ENCODE measurements around the gene JAKMIP1.
"Not testable (repeated sequence)": the region's sequence is repeated elsewhere in the genome, so short reads cannot be mapped to it uniquely, and the experiment has no call there.

JAKMIP1 gene

DNA sequence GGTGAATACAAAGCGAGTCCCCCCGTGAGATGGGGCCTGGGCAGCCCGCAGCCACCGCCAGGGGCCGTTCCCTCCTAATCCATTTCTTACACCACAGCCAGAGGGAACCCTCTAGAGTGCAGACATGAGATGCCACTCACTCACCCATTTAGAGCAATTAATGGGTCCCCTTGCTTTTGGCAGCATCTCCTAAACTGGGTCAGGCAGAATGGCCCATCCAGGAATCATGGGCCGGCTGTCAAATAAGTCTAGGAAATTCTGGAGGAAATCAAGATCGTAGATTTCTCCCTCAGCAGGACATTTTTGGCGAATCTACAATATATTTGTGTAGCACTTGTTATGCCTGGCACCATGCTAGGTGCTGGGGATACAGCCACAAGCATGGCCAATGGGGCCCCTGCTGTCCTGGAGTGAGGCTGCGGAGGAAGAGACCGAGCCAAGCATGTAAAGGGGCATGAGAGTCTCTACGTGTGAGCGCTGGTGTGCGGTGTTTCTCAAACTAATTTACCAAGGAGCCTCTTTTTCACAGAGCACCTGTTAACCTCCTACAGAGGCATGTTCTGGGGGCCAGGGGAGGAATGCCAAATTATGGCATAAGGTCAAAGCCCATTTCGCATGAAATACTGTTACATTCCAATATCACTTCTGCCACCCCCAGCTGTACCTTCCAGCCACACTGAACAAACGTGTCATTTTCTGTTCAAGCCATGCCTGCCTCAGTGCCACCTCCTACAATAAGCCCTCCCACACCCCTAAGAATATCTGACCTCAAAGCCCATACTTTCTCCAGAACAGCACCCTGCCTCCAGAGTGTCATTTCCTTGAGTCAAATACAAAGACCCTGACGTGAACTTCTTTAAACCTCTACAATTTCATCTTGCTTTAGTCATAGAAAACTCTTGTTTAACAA, 28.1 kb upstream of the JAKMIP1 start:
- DNase-seq, result no peak

DNA sequence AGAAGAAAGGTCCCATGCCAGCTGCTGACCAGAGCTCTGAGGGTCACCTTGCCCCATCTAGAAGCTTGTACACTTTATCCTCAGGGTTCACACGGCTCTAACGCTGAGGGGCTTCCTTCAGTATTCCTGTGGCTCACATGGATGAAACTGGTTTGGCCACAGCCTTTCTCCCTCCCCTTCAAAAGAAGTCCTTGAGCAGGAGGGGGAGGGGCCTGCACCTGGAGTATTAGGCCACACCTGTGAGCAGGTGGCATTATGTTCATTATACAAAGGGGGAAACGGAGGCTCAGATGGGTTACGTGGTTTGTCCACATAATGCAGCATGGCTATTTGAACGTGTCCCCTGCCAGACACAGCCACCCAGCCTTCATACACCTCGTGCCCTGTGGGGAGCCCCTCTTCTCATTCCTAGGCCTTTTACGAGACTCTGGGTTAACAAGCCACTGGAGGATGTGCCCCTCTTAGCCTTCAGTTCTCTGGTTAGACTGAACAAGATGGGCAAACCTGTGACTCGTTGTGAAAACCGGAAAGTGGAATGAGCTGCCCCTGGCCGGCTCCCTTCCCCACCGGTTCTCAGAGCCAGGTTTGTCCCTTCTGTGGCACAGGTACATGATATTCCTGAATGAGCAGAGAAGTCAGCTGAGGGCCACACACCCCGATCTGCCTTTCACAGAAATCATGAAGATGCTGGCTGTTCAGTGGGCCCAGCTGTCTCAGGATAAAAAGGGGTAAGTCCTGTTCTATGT, 27.2 kb upstream of the JAKMIP1 start:
- no peak for DNase-seq

DNA sequence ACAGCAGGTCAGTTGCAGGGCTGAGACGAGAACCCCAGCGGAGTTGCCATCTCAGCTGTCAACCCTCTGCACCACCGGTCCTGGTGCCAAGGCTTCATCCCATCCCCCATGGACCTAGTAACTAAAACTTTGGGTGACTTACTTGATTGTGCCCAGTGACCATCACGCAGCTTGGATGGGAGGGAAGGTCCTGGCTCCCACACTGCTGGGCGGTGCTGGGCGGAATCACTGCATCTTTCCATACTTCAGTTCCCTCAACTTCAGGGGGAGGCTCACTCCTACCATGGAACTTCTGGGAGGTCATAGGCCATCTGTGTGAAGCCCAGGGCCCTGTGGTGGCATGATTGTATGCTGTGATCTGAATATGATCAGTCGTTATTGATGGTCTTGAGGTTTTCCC, 26.2 kb upstream of the JAKMIP1 start:
- DNase-seq, result no peak

DNA sequence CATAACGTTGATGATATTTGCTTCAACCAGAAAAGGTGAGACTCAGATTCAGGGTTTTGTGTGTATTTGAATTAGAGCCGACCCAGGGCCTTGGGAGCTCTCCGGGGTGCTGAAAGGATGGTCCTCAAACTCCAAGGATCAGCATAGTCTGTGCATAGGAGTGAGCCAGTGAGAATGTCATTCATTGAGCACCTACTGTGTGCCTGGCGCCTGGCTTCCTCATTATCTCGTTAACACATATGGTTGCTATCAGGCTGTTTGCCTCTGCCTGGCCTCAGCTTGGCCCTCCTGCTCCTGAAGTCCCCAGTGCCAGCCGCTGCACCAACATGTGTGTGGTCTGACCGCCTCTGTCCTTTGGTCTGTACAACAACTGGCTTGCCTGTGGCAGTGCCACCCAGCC, 25.1 kb upstream of the JAKMIP1 start:
- DNase-seq, result no peak

DNA sequence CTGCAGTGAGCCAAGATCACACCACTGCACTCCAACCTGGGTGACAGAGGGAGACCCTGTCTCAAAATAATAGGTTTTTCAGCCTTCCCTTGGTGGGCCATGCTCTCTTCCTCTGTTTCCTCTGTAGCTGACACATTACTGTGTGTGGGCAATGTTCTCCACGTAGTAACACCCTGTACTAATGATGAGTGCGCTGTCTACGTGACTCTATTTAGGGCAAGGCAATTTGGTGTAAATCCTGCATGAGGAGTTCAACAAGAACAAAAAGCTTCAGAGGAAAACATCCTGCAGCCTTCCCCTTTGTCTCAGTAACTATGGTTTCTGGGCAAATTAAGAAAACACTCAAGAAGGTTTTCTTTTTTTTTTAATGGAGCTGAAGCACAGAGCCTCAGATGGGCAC, 24.4 kb upstream of the JAKMIP1 start:
- DNase-seq, result no peak

DNA sequence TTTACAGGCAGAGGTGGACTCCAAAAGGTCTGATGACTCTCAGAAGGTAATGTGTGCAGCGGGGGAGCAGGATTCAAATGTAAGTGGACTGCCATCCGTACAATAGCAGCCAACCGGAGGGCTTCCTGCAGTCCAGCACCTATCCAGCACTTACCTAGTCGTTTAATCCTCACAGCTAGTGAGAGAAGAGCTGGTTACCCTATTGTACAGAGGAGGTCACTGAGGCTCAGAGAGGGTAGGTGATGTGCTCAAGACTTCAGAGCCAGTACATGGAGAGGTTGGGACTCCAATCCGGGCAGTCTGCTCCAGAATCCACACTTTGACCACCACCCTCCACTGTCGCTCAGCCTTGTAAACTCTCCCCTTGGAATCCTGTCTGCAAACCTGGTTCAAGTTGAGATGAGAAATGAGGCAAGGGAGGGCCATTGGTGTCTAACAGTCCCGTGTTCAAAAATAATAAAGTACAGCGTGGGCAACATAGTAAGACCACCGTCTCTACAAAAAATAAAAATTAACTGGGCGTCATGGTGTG, 22.5 kb upstream of the JAKMIP1 start:
- DNase-seq, result no peak

DNA sequence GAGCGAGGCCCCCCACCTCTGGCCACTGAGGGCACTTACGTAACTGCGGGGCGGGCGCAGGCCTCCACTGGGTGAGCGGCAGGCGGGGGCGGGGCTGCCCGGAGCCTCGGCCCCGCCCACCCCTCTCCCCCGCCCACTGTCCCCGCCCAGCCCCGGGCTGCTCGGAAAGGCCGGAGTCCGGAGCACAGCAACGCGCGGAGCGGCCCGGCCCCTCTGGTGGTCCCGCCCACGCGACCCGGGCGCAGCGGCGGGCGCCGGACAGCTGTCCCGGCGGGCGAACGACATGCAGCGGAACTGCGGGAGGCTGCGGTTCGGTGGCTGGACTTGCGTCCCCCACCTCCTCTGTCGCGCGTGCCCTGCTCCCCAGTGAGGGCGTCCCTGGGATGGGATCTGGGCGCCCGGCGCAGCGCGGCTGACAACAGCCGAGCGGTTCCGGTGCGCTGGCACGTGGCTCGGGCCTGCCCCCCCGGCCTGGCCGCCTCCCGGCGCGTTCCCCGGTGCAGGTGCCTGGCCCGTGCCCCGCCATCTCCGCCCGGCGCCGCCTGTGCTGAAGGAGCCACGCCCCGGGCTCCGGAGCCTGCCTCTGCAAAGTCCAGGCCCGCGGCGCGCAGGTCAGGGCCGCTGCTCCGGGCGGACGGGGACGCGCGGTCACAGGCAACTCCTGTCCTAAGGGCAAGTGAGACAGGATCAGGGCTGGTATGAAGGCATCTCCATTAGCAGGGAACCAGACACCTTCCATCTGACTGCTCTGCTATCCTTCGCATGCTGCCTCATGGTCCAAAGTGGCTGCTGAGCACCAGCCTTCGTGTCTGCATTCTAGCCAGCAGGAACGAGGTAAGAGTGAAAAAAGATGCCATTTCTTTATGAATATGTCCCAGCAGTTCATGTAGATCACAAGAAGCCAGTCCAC, 21.8 kb upstream of the JAKMIP1 start:
- DNase-seq, result no peak

DNA sequence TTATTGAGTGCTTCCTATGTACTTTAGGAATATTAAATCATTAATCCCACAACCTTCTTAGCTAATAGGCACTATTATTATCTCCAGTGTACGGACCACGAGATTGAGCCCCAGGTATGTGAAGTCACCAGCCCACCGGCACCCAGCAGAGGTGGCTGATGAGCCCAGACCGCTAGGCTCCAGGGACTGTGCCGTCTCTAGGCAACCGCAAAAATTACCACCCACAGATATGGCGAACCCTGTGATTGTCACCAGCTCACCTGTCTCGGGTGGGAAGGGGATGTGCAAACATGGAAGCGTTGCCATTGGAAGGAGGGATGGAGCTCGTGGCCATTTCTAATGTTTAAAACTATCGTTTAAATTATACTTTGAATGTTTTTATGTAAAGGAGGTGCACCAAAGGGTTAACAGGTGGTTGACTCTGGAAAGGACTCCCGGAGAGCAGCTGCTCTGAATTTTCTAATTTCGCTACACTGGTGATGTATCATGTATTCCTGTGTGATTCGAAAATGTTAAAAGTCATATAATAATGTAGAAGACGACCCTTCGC, 21.0 kb upstream of the JAKMIP1 start:
- no peak for DNase-seq

DNA sequence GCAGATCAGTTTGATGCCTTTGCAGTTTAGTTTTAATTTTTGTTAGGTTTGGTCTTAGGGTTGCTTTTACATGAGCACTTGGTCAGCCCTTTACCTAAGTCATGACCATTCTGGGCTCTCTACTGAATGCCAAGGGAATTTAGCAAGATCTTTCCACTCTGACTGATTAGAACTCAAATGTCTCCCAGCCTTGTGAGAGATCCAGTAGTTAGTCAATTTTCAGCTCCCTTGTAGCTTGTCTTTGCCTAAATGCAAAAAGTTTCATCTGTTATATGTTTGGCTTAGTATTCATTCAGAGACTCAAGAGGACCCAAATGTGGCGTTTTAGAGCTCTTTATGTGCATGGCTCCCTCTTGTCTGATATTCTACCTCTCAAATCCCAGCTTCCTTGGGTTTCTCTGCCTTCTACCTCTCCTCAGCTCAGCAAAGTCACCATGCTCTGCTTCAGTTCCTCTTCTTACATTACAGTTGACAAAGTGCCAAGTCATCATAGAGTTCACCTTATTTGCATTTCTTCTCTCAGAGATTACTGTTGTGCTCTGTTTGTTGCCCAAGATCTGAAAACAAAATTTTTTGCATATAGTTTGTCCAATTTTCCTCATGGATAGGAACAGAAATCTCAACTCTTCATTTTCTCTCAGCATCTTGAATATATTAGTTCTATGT, 17.5 kb upstream of the JAKMIP1 start:
- DNase-seq, result no peak

DNA sequence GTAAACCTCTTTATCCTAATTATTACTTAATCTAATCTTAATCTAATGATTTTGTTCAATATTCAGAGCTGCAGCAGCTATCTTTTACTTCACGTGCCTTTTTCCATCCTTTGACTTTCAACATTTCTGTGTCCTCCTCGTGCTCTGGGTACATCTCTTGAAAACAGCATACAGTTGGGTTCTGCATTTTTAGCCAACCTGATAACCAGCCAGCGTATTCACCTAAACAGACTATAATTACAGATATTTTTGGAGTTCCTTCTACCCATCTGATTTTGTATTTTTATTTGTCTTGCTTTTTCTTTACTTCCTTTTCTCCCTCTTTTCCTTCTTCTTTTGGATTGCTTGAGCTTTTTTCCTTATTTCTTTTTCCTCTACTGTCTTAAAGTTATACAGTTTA, 16.2 kb upstream of the JAKMIP1 start:
- DNase-seq, result no peak

DNA sequence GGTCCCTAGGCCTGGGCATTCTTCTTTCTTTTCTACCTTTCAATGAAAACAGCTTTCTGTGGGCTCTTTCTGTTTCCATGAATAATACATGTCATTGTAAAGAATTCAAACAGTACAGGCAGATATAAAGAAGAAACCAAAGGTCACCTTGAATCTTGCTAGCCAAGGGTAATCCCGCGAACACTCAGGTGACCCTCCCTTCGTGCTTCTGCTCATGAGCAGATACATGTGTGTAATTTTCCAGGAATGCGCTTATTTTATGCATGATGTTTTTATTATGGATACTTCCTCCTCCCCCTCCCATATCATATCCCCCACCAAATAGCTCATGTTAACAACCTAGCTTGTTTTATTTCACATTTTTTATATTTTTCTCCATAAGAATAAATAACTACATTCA, 9.6 kb upstream of the JAKMIP1 start:
- no peak for DNase-seq

DNA sequence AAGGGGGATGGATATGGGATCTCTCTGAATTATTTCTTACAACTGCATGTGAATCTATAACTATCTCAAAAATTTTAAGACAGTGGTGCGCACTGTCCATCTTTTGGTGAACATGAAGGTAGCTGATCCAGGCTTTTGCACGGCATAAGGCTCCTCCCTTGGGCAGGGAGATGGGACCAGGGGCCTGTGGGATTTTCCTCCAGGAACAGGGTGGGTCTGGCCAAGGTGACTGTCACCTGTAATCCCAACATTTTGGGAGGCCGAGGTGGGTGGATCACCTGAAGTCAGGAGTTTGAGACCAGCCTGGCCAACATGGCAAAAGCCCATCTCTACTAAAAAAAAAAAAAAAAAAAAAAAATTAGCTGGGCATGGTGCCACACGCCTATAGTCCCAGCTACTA, 8.9 kb upstream of the JAKMIP1 start:
- not testable (repeated sequence) for DNase-seq

DNA sequence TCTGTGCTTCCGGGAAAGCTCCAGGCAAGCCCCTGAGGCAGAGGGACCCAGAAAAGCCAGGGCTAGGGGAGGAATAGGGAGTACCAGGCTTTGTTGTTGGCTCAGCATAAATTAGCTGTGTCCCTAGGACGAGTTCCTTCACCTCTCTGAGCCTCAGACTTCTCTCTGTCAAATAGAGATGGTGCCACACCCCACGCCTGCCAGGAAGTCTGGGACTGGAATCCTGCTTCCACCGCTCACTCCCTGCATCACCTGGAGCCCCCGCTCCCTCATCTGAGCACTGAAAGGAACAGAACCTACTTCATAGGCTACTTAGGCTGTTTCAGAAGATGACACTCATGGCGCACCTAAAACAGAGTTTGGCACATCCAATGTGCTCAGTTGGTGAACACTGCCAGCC, 8.1 kb upstream of the JAKMIP1 start:
- DNase-seq, result no peak

DNA sequence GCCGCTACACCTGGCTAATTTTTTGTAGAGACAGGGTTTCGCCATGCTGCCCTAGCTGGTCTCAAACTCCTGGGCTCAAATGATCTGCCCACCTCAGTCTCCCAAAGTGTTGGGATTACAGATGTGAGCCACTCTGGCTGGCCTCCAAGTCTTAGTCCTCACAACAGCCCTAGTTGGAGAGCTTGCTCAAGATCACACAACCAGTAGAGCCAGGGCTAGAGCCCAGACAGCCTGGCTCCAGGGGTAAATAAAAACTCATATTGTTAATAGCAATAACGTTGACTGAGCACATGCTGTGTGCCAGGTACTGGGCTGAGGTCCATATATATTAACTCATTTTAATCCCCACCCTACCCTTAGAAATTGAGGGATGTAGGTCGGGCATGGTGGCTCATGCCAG, 7.3 kb upstream of the JAKMIP1 start:
- no peak for DNase-seq

DNA sequence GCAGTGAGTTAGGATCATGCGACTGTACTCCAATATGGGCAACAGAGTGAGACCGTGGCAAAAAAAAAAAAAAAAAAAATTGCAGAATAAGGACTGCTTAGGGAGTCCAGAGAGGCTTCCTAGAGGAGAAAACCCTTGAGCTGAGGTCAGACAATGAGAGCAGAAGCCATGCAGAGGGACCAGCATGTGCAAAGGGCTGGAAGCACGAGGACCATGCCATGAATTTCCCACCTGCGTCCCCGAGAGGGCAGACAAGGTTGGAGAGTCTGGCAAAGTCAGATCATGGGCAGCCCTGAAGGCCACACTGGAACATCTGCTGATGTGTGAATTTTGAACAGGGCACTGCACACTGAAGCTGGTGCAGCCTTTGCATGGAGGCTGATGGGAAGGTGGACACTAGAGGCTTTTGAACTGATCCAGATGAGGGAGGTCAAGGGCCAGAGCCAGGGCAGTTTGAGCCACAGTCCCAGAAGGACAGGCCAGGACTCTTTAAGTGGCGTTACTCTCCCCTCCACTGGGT, 6.5 kb upstream of the JAKMIP1 start:
- no peak for DNase-seq

DNA sequence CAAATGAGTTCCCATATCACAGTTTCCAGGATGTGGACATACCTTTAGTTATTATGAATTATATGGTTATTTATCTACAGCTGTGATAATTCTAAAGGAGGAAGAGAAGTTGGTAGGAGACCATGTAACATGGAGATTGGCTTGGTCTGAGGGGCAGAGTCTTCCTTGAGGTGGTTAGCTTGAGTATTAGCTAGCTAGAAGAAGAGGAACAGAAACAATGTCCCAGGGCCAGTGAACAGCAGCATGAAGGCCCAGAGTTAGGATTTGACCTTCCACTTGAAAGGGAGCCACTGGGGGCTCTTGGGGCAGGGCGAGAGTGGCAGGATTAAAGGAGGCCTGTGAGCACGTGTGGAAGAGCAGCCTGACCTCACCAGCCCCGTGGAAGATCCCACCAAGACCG, 5.6 kb upstream of the JAKMIP1 start:
- DNase-seq, result no peak

DNA sequence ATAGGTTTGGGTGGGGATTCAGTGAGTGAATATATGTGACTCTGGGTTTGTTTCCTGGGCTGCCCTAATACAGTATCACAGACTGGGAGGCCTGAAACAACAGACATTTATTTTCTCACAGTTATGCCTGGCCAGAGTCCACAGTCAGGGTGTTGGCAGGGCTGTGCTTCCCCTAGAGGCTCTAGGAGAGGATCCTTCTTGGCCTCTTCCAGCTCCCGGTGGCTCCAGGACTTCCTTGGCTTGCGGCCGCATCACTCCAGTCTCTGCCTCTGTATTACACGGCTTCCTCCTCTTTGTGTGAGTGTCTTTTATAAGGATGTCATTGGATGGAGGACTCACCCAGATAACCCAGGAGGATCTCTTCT, 5.2 kb upstream of the JAKMIP1 start:
- no peak for DNase-seq

DNA sequence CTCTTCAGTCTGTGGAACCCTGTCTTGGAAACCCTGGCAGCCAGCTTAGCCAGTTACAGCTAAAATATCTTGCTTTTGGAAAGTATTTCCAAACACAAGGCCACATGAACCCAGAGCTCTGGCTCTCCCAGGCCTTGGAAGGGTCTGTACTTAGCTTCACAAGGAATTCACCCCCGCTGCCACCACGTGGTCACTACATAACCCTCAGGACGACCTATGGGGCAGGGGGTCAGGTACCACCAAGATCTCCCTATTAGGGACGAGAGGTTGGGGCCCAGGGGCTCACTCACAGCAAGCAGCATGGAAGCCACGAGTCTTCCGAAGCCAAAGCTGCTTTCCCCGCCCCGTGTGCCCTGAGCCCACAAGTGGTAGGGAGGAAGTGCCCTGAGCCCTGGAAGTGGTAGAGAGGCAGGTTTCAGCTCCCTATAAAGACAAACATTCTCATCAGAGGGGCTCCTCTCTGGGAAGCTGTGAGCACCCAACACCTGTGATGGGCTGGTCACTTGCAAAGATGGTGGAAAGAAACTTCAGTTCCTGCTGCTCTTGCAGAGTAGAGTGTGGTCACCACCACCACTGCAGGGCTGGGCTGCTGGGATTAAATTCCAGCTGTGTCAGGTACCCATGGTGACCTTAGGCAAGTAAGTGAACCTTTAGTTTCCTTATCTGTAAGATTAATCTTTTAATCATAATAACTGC, 4.7 kb upstream of the JAKMIP1 start:
- DNase-seq, result no peak

DNA sequence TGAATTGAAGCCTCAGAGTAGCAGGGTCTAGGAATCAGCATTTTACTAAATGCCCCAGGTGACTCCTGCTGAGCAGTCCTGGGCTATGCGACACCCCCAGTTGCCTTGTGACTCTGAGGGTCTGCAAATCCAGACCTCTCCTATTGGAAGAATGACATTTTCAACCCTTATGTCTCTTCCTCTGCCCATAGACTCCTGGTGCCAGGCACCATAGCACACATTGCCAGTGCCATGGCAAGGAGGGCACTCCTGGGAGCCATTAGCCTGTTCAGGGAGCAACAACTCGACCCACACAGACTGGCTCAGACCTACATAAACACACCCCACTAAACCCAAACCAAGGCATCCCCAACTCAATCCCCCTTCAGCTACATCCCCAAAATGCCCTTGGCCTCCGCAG, 3.7 kb upstream of the JAKMIP1 start:
- no peak for DNase-seq

DNA sequence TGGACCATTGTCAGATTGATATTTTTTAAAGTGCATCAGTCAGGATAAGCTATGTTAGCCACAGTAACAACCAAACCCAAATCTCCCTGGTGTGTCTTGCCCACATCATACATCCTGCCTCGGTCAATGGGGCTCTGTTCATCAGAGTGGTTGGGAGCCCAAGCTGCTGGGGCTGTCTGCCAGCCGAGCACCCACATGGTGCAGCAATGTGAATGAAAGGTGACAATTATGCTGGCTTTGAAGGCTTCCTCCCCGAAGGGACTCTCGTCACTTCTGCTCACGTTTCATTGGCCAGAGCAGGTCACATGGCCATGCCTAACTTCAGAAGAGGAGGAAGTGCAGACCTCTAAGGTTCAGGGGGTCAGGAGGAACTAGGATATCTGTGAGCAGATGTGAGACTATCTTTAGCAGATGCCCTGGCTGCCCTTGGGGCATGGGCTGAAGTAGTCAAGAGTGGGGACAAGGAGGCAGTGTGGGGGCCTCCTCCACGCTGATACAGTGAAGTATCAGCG, 1.3 kb upstream of the JAKMIP1 start:
- DNase-seq, result no peak

DNA sequence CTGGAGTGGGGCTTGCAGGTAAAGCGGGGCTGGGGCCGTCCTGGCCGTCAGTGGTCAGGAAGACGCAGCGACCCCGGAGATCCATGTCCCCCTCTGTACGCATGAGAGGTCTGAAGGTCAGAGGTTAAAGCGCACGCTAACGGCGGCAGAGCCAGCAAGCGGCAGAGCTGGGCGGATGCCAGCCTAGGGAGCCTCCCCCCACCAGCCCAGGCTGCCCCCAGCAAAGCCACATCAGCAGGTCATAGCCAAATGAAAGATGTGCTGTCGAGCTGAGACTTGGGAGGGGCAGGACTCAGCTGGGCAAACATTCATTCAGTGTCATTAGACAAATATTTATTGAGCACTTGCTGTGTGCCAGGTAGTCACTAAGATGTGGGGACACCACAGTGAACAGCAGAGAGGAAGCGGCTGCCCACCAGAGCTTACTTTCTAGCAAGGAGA, 593 bp upstream of the JAKMIP1 start:
- DNase-seq, result no peak

All from KG1 (cell line).